K562 (cell line): ENCODE measurements around the gene YPEL4. TPM values are rescaled to one million over a fixed set of nuclear protein-coding genes. Genes with fewer than 3 reads are reported as not detected.
A peak's percentile ranks its signal among the peaks of the same experiment; 100 is the strongest.

Source experiments
- GTF2F1 ChIP-seq: IDR thresholded peaks from 2 replicates; pipeline ENCODE4 v1.6.1; 2011; ENCODE audit warnings: low read depth, low read length, improper control_type of control experiment
- KLF13 ChIP-seq: fragments of 450-650 bp; IDR thresholded peaks from 2 replicates; pipeline ENCODE4 v1.6.1; 2016; ENCODE audit warnings: missing genetic modification characterization, low read depth, mild to moderate bottlenecking, missing compliant biosample characterization, moderate library complexity, borderline replicate concordance
- L3MBTL2 ChIP-seq: fragments of 450-650 bp; IDR thresholded peaks from 2 replicates; pipeline ENCODE4 v1.6.1; 2016; ENCODE audit warnings: mild to moderate bottlenecking, moderate library complexity
- MIER1 ChIP-seq: fragments of 450-650 bp; IDR thresholded peaks from 2 replicates; pipeline ENCODE4 v1.6.1; 2016; ENCODE audit warnings: antibody characterized with exemption, mild to moderate bottlenecking, low read depth
- NCOA4 ChIP-seq: fragments of 450-650 bp; IDR thresholded peaks from 2 replicates; pipeline ENCODE4 v1.6.1; 2018; ENCODE audit warnings: mild to moderate bottlenecking; ENCODE audit not compliant: partially characterized antibody
- NR2C2 ChIP-seq, 2 experiments: fragments of 200-800 bp in 1 of 2; sonication (Bioruptor generic) in 1 of 2; sonication (generic) in 1 of 2; formaldehyde crosslinking in 1 of 2; IDR thresholded peaks; 2 replicates each; pipeline versions ENCODE4 v1.6.1 to v1.8.0; 2016 to 2022; ENCODE audit warnings: mild to moderate bottlenecking in 1 of 2, missing compliant biosample characterization in 1 of 2, missing genetic modification characterization in 1 of 2, missing genetic modification reagents in 1 of 2
- NR3C1 ChIP-seq: sonication (generic); formaldehyde crosslinking; IDR thresholded peaks from 2 replicates; pipeline ENCODE4 v1.8.1; 2022; ENCODE audit warnings: missing genetic modification reagents
- PKNOX1 ChIP-seq: fragments of 450-650 bp; IDR thresholded peaks from 2 replicates; pipeline ENCODE4 v1.6.1; 2016
- SIN3A ChIP-seq, 2 experiments: fragments of 150-350 bp in 1 of 2; IDR thresholded peaks; 2 replicates each; pipeline ENCODE4 v1.6.1; 2011 to 2016; ENCODE audit warnings: borderline replicate concordance in 2 of 2, low read depth in 2 of 2, low read length in 2 of 2, mild to moderate bottlenecking in 2 of 2, moderate library complexity in 2 of 2; ENCODE audit not compliant: control insufficient read depth in 1 of 2
- ZFX ChIP-seq: sonication (generic); formaldehyde crosslinking; IDR thresholded peaks from 2 replicates; pipeline ENCODE4 v1.8.0; 2022; ENCODE audit warnings: mild to moderate bottlenecking, missing genetic modification reagents, moderate library complexity
- ZNF184 ChIP-seq: sonication (generic); formaldehyde crosslinking; IDR thresholded peaks from 2 replicates; pipeline ENCODE4 v1.5.0; 2020; ENCODE audit warnings: missing genetic modification reagents
- ZNF41 ChIP-seq: fragments of 250-450 bp; sonication (Bioruptor Pico); conservative IDR thresholded peaks from 2 replicates; pipeline ENCODE4 v1.4.0; 2020; ENCODE audit warnings: mild to moderate bottlenecking
- ZNF561 ChIP-seq: fragments of 450-650 bp; formaldehyde crosslinking; conservative IDR thresholded peaks from 2 replicates; pipeline ENCODE4 v1.4.0; 2020; ENCODE audit warnings: mild to moderate bottlenecking, moderate library complexity
- ZNF589 ChIP-seq: fragments of 200-800 bp; sonication (Bioruptor generic); IDR thresholded peaks from 2 replicates; pipeline ENCODE4 v1.6.1; 2016; ENCODE audit warnings: low read depth, missing genetic modification characterization, missing compliant biosample characterization
- ZNF696 ChIP-seq: fragments of 250-450 bp; sonication (Bioruptor Pico); conservative IDR thresholded peaks from 2 replicates; pipeline ENCODE4 v1.4.0; 2020; ENCODE audit warnings: mild to moderate bottlenecking, moderate library complexity
- polyA plus RNA-seq, 8 experiments: library from polyadenylated mRNA; depleted of rRNA in 4 of 8; stranded (reverse) in 5 of 8; unstranded in 3 of 8; fragments of >200 nt; fragmentation: Nextera tagmentation in 2 of 8; fragmentation: Illumina TruSeq in 1 of 8; extraction: Ambion mirVana in 2 of 8; extraction: Trizol in 1 of 8; gene quantifications; 2 replicates each; pipeline versions ENCODE4 v1.2.1 to v1.2.3, GENCODE V29; 2011 to 2014; ENCODE audit warnings: inconsistent platforms in 1 of 8, missing spikeins in 1 of 8
- total RNA-seq, 7 experiments: library from RNA; depleted of rRNA in 6 of 7; stranded (reverse); fragments of >200 nt in 6 of 7; fragmentation: Illumina TruSeq in 2 of 7; extraction: Trizol in 2 of 7; gene quantifications; 2 replicates each; pipeline versions ENCODE4 v1.2.1 to v1.2.3, GENCODE V29; 2011 to 2021; ENCODE audit warnings: low replicate concordance in 1 of 7
- TF ChIP-seq, protein P1 (sequence below): sonication (generic); formaldehyde crosslinking; IDR thresholded peaks from 2 replicates; pipeline ENCODE4 v1.8.0; 2023; ENCODE audit warnings: mild to moderate bottlenecking, missing genetic modification reagents
- TF ChIP-seq, protein P2 (sequence below): fragments of 150-350 bp; conservative IDR thresholded peaks from 2 replicates; pipeline ENCODE4 v1.6.1; 2014; ENCODE audit warnings: low read length

The YPEL4 gene
- total and polyA plus RNA-seq, 9 of the 15 experiments (the other 6 are each of a cell fraction or from before 2014, with no cell fraction given): 0.07 to 1.4 (median 0.40) TPM; not detected in 2

DNA sequence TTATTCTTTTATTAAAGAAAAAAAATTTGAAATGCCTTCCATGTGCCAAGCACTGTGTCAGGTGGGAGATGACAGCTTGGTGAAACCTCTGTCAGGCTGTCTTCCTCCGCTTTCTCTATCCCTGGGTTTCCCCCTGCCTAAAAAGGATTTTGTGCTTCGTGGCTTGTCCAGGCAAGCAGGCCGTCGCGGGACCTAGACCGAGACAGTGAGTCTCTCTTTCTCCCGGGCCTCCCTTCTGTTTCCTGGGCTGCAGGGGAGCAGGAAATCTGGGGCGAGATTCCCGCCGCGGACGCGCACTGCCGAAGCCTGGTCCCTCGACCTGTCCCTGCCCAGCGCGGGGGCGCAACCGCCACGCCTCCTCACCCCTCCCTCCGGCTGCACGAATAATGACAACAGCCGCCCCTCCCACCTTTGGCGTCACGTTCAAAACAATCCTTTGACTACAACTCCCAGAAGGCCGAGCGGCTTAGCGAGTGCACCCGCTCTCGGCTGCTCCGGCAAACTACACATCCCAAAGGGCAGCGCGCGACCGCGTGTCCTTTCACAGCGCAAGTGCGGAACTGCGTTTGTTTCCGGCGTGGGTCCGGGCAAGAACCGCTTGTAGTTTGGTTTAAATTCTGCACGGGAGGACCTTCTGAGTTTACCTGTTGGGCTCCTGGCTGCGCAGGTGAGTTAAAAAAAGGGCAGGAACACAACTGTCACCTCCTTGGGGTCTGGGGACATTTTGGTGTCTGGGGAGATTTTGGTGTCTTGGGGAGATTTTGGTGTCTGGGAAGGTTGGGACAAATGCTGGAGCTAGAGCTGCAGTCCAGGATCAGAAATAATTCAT lies 7.7 kb upstream of the YPEL4 start, which contains the start of gene CLP1 (continued):
- TF ChIP-seq, protein P1, sequence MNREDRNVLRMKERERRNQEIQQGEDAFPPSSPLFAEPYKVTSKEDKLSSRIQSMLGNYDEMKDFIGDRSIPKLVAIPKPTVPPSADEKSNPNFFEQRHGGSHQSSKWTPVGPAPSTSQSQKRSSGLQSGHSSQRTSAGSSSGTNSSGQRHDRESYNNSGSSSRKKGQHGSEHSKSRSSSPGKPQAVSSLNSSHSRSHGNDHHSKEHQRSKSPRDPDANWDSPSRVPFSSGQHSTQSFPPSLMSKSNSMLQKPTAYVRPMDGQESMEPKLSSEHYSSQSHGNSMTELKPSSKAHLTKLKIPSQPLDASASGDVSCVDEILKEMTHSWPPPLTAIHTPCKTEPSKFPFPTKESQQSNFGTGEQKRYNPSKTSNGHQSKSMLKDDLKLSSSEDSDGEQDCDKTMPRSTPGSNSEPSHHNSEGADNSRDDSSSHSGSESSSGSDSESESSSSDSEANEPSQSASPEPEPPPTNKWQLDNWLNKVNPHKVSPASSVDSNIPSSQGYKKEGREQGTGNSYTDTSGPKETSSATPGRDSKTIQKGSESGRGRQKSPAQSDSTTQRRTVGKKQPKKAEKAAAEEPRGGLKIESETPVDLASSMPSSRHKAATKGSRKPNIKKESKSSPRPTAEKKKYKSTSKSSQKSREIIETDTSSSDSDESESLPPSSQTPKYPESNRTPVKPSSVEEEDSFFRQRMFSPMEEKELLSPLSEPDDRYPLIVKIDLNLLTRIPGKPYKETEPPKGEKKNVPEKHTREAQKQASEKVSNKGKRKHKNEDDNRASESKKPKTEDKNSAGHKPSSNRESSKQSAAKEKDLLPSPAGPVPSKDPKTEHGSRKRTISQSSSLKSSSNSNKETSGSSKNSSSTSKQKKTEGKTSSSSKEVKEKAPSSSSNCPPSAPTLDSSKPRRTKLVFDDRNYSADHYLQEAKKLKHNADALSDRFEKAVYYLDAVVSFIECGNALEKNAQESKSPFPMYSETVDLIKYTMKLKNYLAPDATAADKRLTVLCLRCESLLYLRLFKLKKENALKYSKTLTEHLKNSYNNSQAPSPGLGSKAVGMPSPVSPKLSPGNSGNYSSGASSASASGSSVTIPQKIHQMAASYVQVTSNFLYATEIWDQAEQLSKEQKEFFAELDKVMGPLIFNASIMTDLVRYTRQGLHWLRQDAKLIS (CRISPR knock-in tag): 0 out of 2 replicates have a peak, but pooled peaks have one; percentile 31
- TF ChIP-seq ZNF589 (CRISPR knock-in tag) (peak; percentile 80; the same call in 1 of the 2 replicates), NR3C1 (CRISPR knock-in tag) (no peak), L3MBTL2 (peak; percentile 86), GTF2F1 (no peak), NCOA4 (no peak), PKNOX1 (peak; percentile 31; the same call in 1 of the 2 replicates), MIER1 (no peak), ZFX (CRISPR knock-in tag) (peak; percentile 79), ZNF561 (CRISPR knock-in tag) (no peak), NR2C2 (CRISPR knock-in tag; IDR thresholded peaks at IDR 0.05) (peak; percentile 69), NR2C2 (tag; IDR thresholded peaks at IDR 0.05) (peak; percentile 90), ZNF184 (CRISPR knock-in tag) (no peak), ZNF41 (CRISPR knock-in tag) (no peak), ZNF696 (CRISPR knock-in tag) (no peak), SIN3A (IDR thresholded peaks at IDR 0.05; ENCODE audit: borderline replicate concordance in 2 of 2, control insufficient read depth in 1 of 2, low read depth in 2 of 2, low read length in 2 of 2) (peak; percentile 86 to 94; a peak in 3 of 4 replicates), KLF13 (tag) (peak; percentile 73; the same call in 1 of the 2 replicates)
- TF ChIP-seq, protein P2, sequence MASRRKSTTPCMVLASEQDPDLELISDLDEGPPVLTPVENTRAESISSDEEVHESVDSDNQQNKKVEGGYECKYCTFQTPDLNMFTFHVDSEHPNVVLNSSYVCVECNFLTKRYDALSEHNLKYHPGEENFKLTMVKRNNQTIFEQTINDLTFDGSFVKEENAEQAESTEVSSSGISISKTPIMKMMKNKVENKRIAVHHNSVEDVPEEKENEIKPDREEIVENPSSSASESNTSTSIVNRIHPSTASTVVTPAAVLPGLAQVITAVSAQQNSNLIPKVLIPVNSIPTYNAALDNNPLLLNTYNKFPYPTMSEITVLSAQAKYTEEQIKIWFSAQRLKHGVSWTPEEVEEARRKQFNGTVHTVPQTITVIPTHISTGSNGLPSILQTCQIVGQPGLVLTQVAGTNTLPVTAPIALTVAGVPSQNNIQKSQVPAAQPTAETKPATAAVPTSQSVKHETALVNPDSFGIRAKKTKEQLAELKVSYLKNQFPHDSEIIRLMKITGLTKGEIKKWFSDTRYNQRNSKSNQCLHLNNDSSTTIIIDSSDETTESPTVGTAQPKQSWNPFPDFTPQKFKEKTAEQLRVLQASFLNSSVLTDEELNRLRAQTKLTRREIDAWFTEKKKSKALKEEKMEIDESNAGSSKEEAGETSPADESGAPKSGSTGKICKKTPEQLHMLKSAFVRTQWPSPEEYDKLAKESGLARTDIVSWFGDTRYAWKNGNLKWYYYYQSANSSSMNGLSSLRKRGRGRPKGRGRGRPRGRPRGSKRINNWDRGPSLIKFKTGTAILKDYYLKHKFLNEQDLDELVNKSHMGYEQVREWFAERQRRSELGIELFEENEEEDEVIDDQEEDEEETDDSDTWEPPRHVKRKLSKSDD: no peak; the same call in 1 of the 2 replicates
